ENCODE measurements around the gene SLC2A9.

DNA sequence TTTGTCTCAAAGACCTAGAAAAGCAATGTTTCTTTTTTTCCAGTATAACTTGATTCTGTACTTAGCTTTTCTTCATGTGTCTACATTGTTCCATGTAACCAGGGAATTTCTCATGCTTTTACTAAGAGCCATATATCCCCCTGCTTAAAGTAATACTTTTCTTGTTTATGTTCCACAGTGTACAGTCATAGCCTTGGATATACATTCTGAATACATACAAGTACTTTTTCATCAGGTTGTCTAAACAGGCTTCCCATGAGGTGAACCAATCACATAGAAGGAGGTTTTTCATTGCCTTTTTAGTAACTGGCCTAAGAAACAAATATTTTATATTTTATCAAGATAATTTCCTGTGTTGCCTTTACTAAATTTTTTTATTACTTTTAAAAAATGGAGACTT is 52.8 kb downstream of the SLC2A9 start:
- TF ChIP-seq, protein P1, sequence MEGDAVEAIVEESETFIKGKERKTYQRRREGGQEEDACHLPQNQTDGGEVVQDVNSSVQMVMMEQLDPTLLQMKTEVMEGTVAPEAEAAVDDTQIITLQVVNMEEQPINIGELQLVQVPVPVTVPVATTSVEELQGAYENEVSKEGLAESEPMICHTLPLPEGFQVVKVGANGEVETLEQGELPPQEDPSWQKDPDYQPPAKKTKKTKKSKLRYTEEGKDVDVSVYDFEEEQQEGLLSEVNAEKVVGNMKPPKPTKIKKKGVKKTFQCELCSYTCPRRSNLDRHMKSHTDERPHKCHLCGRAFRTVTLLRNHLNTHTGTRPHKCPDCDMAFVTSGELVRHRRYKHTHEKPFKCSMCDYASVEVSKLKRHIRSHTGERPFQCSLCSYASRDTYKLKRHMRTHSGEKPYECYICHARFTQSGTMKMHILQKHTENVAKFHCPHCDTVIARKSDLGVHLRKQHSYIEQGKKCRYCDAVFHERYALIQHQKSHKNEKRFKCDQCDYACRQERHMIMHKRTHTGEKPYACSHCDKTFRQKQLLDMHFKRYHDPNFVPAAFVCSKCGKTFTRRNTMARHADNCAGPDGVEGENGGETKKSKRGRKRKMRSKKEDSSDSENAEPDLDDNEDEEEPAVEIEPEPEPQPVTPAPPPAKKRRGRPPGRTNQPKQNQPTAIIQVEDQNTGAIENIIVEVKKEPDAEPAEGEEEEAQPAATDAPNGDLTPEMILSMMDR (IDR thresholded peaks at IDR 0.05; ENCODE audit: insufficient read depth, low read length, poor library complexity, severe bottlenecking) = no peak
- TF ChIP-seq EZH2phosphoT487 (conservative IDR thresholded peaks at IDR 0.05; ENCODE audit: low read length) = no peak

Measured in SU-DHL-6 (cell line).